Esophagus muscularis mucosa (tissue), 4 donors: ENCODE results near the gene TOX4.

Source experiments
- EP300 ChIP-seq: sonication (generic); formaldehyde crosslinking; IDR thresholded peaks from one replicate; pipeline ENCODE4 v1.6.1; 2017; ENCODE audit warnings: antibody characterized with exemption
- POLR2A ChIP-seq: fragments of 450-650 bp; IDR thresholded peaks from one replicate; pipeline ENCODE4 v1.6.1; 2017; ENCODE audit warnings: antibody characterized with exemption, moderate library complexity, mild to moderate bottlenecking, low read depth
- TF ChIP-seq, protein P1 (sequence below), 3 experiments: fragments of 200-600 bp in 2 of 3; fragments of 450-650 bp in 1 of 3; sonication (generic) in 2 of 3; IDR thresholded peaks; one replicate each; pipeline ENCODE4 v1.5.1; 2017 to 2019; ENCODE audit warnings: antibody characterized with exemption in 3 of 3, mild to moderate bottlenecking in 2 of 3, moderate library complexity in 1 of 3

- TF ChIP-seq, protein P1, sequence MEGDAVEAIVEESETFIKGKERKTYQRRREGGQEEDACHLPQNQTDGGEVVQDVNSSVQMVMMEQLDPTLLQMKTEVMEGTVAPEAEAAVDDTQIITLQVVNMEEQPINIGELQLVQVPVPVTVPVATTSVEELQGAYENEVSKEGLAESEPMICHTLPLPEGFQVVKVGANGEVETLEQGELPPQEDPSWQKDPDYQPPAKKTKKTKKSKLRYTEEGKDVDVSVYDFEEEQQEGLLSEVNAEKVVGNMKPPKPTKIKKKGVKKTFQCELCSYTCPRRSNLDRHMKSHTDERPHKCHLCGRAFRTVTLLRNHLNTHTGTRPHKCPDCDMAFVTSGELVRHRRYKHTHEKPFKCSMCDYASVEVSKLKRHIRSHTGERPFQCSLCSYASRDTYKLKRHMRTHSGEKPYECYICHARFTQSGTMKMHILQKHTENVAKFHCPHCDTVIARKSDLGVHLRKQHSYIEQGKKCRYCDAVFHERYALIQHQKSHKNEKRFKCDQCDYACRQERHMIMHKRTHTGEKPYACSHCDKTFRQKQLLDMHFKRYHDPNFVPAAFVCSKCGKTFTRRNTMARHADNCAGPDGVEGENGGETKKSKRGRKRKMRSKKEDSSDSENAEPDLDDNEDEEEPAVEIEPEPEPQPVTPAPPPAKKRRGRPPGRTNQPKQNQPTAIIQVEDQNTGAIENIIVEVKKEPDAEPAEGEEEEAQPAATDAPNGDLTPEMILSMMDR (IDR thresholded peaks at IDR 0.05): no peak
- TF ChIP-seq POLR2A: no peak
- no peak for TF ChIP-seq EP300
Observed at GRCh38 chr14:21518725-21519124, 41.7 kb downstream of the TOX4 start.
